ENCODE measurements around the gene SORL1. TPM values are rescaled to one million over a fixed set of nuclear protein-coding genes. Genes with fewer than 3 reads are reported as not detected.

Gene SORL1
- total RNA-seq, 1 donor from 2014 or later, result 46.0 TPM

- Histone ChIP-seq H3K9ac (no peak overlapping the region), H3K4me3 (no peak overlapping the region), H3F3A (ENCODE audit: low read depth) (no peaks in the 10 kb centered on the region), H3K9me3 (ENCODE audit: low read depth) (no peaks in the 10 kb centered on the region), H4K20me1 (ENCODE audit: low read depth) (no peaks in the 10 kb centered on the region), H3K36me3 (peaks cover 9% of the 10 kb centered on the region), H3K27me3 (no peaks in the 10 kb centered on the region), H3K4me2 (no peak overlapping the region), H3K79me2 (ENCODE audit: low read depth) (no peaks in the 10 kb centered on the region), H3K27ac (no peak overlapping the region), H3K4me1 (no peaks in the 10 kb centered on the region), H2AFZ (replicated peaks) (no peak overlapping the region)
- Mint-ChIP-seq H3K4me3 (no peak overlapping the region), H3K36me3 (peaks cover 19% of the 10 kb centered on the region), H3K27ac (no peak overlapping the region), H3K9me3 (peaks cover 17% of the 10 kb centered on the region), H3K4me1 (peaks cover 4% of the 10 kb centered on the region), H3K27me3 (ENCODE audit: insufficient read depth, low read depth) (no peaks in the 10 kb centered on the region)
- TF ChIP-seq EZH2 (IDR thresholded peaks at IDR 0.05) (no peak), CTCF (IDR thresholded peaks at IDR 0.05) (no peak), EZH2phosphoT487 (IDR thresholded peaks at IDR 0.05) (no peak)
- DNase-seq (ENCODE audit: low spot score), result no peak
These were observed 131.7 kb downstream of the SORL1 start for GRCh38 chr11:121583825-121584224.

GRCh38 chr11:121586750-121587149 is 134.6 kb downstream of the SORL1 start:
- Histone ChIP-seq H3K27ac (no peak overlapping the region), H3K4me2 (no peak overlapping the region), H3K9ac (no peak overlapping the region), H2AFZ (replicated peaks) (no peak overlapping the region), H3K9me3 (ENCODE audit: low read depth) (no peaks in the 10 kb centered on the region), H3K27me3 (no peaks in the 10 kb centered on the region), H3K4me3 (no peak overlapping the region), H4K20me1 (ENCODE audit: low read depth) (no peaks in the 10 kb centered on the region), H3K36me3 (no peaks in the 10 kb centered on the region), H3K79me2 (ENCODE audit: low read depth) (no peaks in the 10 kb centered on the region), H3K4me1 (peaks cover 18% of the 10 kb centered on the region), H3F3A (ENCODE audit: low read depth) (peaks cover 16% of the 10 kb centered on the region)
- no peak for DNase-seq (ENCODE audit: low spot score)
- H3K27me3 Mint-ChIP-seq (ENCODE audit: insufficient read depth, low read depth), result no peaks in the 10 kb centered on the region
- no peak overlapping the region for H3K27ac Mint-ChIP-seq
- no peak overlapping the region for H3K4me3 Mint-ChIP-seq
- TF ChIP-seq EZH2phosphoT487 (IDR thresholded peaks at IDR 0.05), result no peak
- TF ChIP-seq CTCF (IDR thresholded peaks at IDR 0.05), result no peak
- TF ChIP-seq EZH2 (IDR thresholded peaks at IDR 0.05), result no peak
- H3K9me3 Mint-ChIP-seq, result no peaks in the 10 kb centered on the region
- peaks cover 25% of the 10 kb centered on the region for H3K4me1 Mint-ChIP-seq
- H3K36me3 Mint-ChIP-seq, result peaks cover 7% of the 10 kb centered on the region

- Histone ChIP-seq H3K4me2 (no peak overlapping the region), H3K4me1 (peaks cover 18% of the 10 kb centered on the region), H3K36me3 (peaks cover 4% of the 10 kb centered on the region), H3K9ac (no peak overlapping the region), H3K4me3 (no peak overlapping the region), H3K27ac (no peak overlapping the region), H3F3A (ENCODE audit: low read depth) (peaks cover 16% of the 10 kb centered on the region), H4K20me1 (ENCODE audit: low read depth) (no peaks in the 10 kb centered on the region), H3K27me3 (no peaks in the 10 kb centered on the region), H2AFZ (replicated peaks) (no peak overlapping the region), H3K79me2 (ENCODE audit: low read depth) (no peaks in the 10 kb centered on the region), H3K9me3 (ENCODE audit: low read depth) (no peaks in the 10 kb centered on the region)
- Mint-ChIP-seq H3K4me3 (no peak overlapping the region), H3K36me3 (peaks cover 7% of the 10 kb centered on the region), H3K9me3 (no peaks in the 10 kb centered on the region), H3K27me3 (ENCODE audit: insufficient read depth, low read depth) (no peaks in the 10 kb centered on the region), H3K27ac (no peak overlapping the region), H3K4me1 (peaks cover 25% of the 10 kb centered on the region)
- TF ChIP-seq EZH2phosphoT487 (IDR thresholded peaks at IDR 0.05), result no peak
- TF ChIP-seq CTCF (IDR thresholded peaks at IDR 0.05), result no peak
- TF ChIP-seq EZH2 (IDR thresholded peaks at IDR 0.05), result no peak
- DNase-seq (ENCODE audit: low spot score), result no peak
These were observed 135.1 kb downstream of the SORL1 start for GRCh38 chr11:121587182-121587581.
